ENCODE measurements around the gene RBMX. TPM values are rescaled to one million over a fixed set of nuclear protein-coding genes. Genes with fewer than 3 reads are reported as not detected.

RBMX gene
- total RNA-seq, 2 donors from 2014 or later = 127 to 176 TPM

- Histone ChIP-seq H3K36me3 (peaks cover 39% of the 10 kb centered on the region), H3K4me3 (no peak overlapping the region)
- no peak for TF ChIP-seq CTCF (IDR thresholded peaks at IDR 0.05)
Measured at GRCh38 chrX:136863826-136864225, 16.7 kb downstream of the RBMX start.

GRCh38 chrX:136862546-136862945, 18.0 kb downstream of the RBMX start:
- H3K4me1 ChIP-seq = no peaks in the 10 kb centered on the region
- DNase-seq (ENCODE audit: low spot score) = no peak
- H3K4me3 ChIP-seq = no peak overlapping the region
- H3K27me3 ChIP-seq = no peaks in the 10 kb centered on the region
- peaks cover 27% of the 10 kb centered on the region for H3K36me3 ChIP-seq
- H3K27ac ChIP-seq = no peak overlapping the region
- H3K9me3 ChIP-seq = no peaks in the 10 kb centered on the region
- TF ChIP-seq CTCF (IDR thresholded peaks at IDR 0.05) = no peak

More at GRCh38 chrX:136863826-136864225, 16.7 kb downstream of the RBMX start:
- Histone ChIP-seq H3K27ac (no peak overlapping the region), H3K9me3 (no peaks in the 10 kb centered on the region), H3K4me1 (no peaks in the 10 kb centered on the region), H3K27me3 (no peaks in the 10 kb centered on the region)
- no peak for DNase-seq (ENCODE audit: low spot score)

- TF ChIP-seq CTCF (IDR thresholded peaks at IDR 0.05) = no peak
- Histone ChIP-seq H3K36me3 (peaks cover 27% of the 10 kb centered on the region), H3K4me3 (no peak overlapping the region), H3K9me3 (no peaks in the 10 kb centered on the region), H3K27me3 (no peaks in the 10 kb centered on the region), H3K27ac (no peak overlapping the region), H3K4me1 (no peaks in the 10 kb centered on the region)
- DNase-seq (ENCODE audit: low spot score) = no peak
Measured at GRCh38 chrX:136861877-136862276, 18.6 kb downstream of the RBMX start.

- H3K4me1 ChIP-seq = no peaks in the 10 kb centered on the region
Measured at GRCh38 chrX:136858007-136858756, 22.3 kb downstream of the RBMX start.

GRCh38 chrX:136856551-136856950, 24.0 kb downstream of the RBMX start:
- H3K27me3 ChIP-seq = no peaks in the 10 kb centered on the region
- no peak overlapping the region for H3K4me3 ChIP-seq
- no peak for TF ChIP-seq CTCF (IDR thresholded peaks at IDR 0.05)
- peaks cover 18% of the 10 kb centered on the region for H3K36me3 ChIP-seq
- no peaks in the 10 kb centered on the region for H3K9me3 ChIP-seq
- H3K27ac ChIP-seq = no peak overlapping the region
- no peaks in the 10 kb centered on the region for H3K4me1 ChIP-seq
- DNase-seq (ENCODE audit: low spot score) = no peak

More at GRCh38 chrX:136858007-136858756, 22.3 kb downstream of the RBMX start:
- H3K27ac ChIP-seq = no peak overlapping the region
- H3K27me3 ChIP-seq = no peaks in the 10 kb centered on the region
- no peaks in the 10 kb centered on the region for H3K9me3 ChIP-seq
- peaks cover 27% of the 10 kb centered on the region for H3K36me3 ChIP-seq
- no peak for TF ChIP-seq CTCF (IDR thresholded peaks at IDR 0.05)
- DNase-seq (ENCODE audit: low spot score) = no peak
- no peak overlapping the region for H3K4me3 ChIP-seq

- Histone ChIP-seq H3K4me1 (no peaks in the 10 kb centered on the region), H3K27me3 (no peaks in the 10 kb centered on the region), H3K4me3 (no peak overlapping the region), H3K36me3 (peaks cover 13% of the 10 kb centered on the region), H3K27ac (no peak overlapping the region), H3K9me3 (no peaks in the 10 kb centered on the region)
- no peak for DNase-seq (ENCODE audit: low spot score)
- TF ChIP-seq CTCF (IDR thresholded peaks at IDR 0.05) = no peak
Measured at GRCh38 chrX:136856050-136856449, 24.5 kb downstream of the RBMX start.
